Transverse colon (tissue), 4 donors: ENCODE data around the gene NFATC4.

Source experiments
- CTCF ChIP-seq, 5 experiments: fragments of 200-600 bp in 3 of 5; fragments of 450-650 bp in 2 of 5; sonication (generic) in 3 of 5; IDR thresholded peaks; 1 replicate in 2 of 5; 2 replicates in 3 of 5; pipeline ENCODE4 v1.5.1; 2016 to 2017; ENCODE audit warnings: antibody characterized with exemption in 5 of 5, inconsistent platforms in 3 of 5, mild to moderate bottlenecking in 2 of 5, moderate library complexity in 1 of 5
- EP300 ChIP-seq: sonication (generic); formaldehyde crosslinking; IDR thresholded peaks from one replicate; pipeline ENCODE4 v1.6.1; 2017; ENCODE audit warnings: antibody characterized with exemption, low read depth
- POLR2A ChIP-seq: fragments of 450-650 bp; IDR thresholded peaks from one replicate; pipeline ENCODE4 v1.6.1; 2016; ENCODE audit warnings: antibody characterized with exemption, mild to moderate bottlenecking, moderate library complexity
- POLR2AphosphoS5 ChIP-seq, 3 donors: sonication (generic); formaldehyde crosslinking; IDR thresholded peaks; one replicate each; pipeline ENCODE4 v1.6.1; 2016; ENCODE audit warnings: antibody characterized with exemption in 3 of 3

- TF ChIP-seq EP300, result no peak
- no peak for TF ChIP-seq POLR2A
- TF ChIP-seq POLR2AphosphoS5 (IDR thresholded peaks at IDR 0.05), result no peak
- no peak for TF ChIP-seq CTCF (IDR thresholded peaks at IDR 0.05)
Measured at GRCh38 chr14:24427537-24428508, 59.8 kb downstream of the NFATC4 start.
